OCI-LY3 (cell line): ENCODE data around the gene UBA1.

Experiments
- EZH2phosphoT487 ChIP-seq: fragments of 200-600 bp; shearing (Covaris generic); IDR thresholded peaks from 2 replicates; pipeline ENCODE4 v1.6.1; 2018; ENCODE audit warnings: antibody characterized with exemption, mixed run types, low read depth
- TF ChIP-seq, protein P1 (sequence below): fragments of 200-600, 300-600 bp; sonication (generic); IDR thresholded peaks from 2 replicates; pipeline ENCODE4 v1.5.1; 2014; ENCODE audit warnings: antibody characterized with exemption, low read length, low read depth

- TF ChIP-seq, protein P1, sequence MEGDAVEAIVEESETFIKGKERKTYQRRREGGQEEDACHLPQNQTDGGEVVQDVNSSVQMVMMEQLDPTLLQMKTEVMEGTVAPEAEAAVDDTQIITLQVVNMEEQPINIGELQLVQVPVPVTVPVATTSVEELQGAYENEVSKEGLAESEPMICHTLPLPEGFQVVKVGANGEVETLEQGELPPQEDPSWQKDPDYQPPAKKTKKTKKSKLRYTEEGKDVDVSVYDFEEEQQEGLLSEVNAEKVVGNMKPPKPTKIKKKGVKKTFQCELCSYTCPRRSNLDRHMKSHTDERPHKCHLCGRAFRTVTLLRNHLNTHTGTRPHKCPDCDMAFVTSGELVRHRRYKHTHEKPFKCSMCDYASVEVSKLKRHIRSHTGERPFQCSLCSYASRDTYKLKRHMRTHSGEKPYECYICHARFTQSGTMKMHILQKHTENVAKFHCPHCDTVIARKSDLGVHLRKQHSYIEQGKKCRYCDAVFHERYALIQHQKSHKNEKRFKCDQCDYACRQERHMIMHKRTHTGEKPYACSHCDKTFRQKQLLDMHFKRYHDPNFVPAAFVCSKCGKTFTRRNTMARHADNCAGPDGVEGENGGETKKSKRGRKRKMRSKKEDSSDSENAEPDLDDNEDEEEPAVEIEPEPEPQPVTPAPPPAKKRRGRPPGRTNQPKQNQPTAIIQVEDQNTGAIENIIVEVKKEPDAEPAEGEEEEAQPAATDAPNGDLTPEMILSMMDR, result no peak
- no peak for TF ChIP-seq EZH2phosphoT487
Observed at GRCh38 chrX:47235691-47236103, 42.1 kb downstream of the UBA1 start.
